Ammon's horn (tissue), 1 donor: ENCODE results near the gene MYO16.

ENCODE experiments used
- DNase-seq: peaks from one replicate; pipeline ENCODE4 v3.0.0-alpha.2; 2016; ENCODE audit warnings: low spot score

The MYO16 gene

DNA sequence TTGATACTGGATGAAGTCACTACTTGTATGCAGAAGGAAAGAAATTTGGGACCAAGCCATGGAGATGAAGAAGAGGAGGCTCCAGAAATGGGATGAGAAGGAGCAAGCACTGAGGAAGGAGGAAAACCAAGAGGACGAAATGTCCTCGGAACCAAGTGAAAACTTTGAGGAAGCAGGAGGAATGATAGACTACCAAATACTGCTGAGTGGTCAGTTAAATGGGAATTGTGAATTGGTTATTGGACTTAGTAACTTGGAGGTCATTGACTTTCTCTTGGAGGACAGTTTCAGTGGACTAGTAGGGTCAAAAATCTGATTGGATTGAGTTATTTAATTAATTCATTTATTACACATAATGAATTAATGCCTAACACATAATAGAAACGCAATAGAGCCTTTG lies 167.9 kb downstream of the MYO16 start:
- DNase-seq = no peak

DNA sequence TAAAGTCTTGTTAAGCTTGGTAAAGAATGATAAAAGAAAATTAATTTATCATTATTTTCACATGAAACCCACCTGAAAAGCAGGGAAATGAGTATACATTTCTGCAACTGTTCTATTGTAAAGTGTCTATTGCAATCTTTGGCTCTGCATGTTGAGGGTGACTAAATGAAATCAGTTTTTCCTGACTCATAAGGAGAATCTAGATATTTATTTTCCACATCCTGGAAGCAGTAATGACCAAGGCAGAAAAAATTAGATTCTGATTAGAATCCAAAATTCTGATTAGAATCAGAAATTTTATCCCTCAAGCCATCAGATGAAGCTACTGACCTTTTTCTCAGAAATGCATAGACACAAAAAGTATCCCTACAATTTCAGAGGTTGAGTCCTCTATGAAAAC lies 178.4 kb downstream of the MYO16 start:
- no peak for DNase-seq

DNA sequence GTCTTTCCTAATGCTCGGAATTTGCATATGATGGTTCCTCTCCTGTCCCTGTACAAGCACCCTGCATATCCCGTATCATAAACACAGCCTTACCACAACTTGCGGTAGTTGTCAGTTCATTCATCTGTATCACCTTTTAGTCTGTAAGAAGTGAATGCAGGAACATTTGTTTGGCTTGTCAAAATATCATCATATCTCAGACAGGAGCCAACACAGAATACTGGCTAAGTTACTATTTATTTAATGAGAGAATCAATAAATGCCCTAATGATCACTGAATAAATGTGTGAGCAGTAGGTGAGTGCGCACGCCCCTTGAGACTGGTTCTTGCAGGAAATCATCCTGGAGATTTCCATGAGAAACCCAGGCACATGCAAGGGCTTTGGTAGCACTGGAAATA lies 182.8 kb downstream of the MYO16 start:
- no peak for DNase-seq

DNA sequence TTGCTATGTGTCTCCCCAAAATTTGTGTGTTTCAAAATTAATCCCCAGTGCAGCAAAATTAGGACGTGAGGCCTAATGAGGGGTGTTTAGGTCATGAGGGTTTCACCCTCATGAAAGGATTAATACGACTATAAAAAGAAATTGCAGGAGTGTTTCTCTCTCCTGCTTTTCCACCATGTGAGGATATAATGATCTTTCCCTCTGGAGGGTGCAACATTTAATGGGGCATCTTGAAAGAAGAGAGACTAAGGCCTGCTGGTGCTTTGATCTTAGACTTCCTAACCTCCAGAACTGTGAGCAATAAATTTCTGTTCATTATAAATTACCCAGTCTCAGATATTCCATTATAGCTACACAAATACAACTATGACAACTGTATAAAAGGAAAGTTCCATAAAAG lies 183.2 kb downstream of the MYO16 start:
- no peak for DNase-seq

DNA sequence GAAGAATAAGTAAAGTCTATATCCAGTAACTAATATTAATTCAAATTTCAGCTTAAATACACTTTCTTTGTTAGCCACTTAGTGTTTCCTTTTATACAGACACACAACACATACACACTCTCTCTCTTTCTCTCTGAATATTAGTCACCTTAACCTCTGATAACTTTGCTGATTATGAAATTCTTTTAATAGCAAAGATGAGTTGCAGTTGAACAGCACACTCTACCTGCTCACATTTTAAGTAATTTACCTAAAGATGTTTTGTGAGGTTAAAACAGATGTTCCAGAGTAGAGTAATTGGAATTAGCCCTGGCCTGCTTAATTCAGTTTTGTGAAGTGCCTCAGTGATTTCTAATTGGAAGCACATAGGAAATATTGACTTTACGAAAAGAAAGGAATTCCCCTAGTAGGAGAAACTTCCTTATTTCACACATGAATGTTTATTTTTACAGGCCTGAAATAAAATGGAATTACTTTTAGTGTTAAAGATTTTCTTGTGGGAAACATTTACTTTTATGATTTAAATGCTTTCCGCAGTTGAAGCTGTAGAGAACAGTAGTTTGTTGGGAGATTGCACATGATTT lies 184.3 kb downstream of the MYO16 start:
- no peak for DNase-seq

DNA sequence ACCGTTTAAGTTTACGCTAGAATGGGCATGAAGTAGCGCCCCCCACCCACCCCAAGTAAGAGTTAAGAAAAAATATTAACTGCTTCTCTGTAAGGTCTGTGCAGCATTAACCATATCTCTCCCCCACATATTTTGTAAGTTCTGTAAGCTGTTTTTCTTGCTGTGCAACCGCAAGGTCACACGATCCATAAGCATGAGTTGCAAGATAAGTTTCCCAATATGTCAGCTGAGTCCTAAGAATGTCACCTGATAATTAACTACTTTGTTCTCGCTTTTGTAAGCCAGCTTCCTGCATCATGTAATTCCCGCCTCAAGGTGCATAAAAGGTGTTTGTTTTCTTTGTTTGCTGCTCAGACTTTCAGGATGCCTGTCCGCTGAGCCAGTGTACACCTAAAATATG lies 187.0 kb downstream of the MYO16 start:
- no peak for DNase-seq

DNA sequence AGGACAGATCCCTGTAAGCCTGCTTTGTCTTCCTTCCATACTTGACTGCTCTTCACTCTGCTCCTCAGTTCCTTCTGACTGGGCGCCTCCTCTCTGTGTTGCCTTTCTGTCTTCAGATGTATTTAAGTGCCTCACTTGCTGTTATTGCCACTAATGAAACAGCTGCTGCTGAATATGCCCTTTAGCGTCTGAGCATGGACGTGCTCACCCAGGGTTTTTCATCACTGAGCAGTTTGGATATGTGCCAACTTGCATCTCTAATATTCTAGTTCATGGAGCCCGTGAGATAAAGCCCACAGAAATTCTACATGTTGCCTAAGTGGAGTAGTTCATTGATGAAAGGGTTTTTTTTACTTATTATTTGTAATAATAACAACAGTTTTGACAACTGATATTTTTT lies 198.2 kb downstream of the MYO16 start:
- no peak for DNase-seq

DNA sequence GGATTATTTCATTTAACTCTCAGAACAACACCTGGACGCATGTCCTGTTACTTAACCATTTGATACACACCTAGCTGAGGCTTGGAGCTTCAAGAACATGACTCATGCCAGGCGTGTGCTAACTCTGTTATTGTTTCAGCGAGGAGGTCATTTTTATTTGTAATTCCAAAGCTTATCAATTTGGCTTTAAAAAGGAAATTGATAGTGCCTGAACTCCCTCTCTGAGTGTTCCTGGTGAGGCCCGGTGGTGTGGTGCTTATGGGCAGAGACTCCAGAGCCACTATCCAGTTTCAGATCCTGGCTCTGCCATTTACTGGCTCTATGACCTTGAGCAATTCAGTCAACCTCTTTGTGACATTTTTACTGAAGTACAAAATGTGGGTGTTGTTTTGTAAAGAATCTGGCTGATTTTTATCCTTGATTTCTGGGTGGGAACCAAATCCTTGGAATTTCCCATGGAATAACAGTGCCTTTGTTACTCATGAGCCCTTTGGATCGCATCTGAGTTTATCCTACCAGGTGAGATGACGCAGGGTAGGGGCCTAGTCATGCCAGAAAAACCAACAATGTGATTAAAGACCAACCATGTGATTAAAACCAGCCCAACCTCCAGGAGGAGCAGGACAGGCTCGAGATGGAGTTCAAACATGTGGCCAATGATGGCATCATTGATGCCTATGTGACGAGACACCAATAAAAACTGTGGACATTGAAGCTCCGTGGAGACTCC lies 198.8 kb downstream of the MYO16 start:
- DNase-seq = no peak

DNA sequence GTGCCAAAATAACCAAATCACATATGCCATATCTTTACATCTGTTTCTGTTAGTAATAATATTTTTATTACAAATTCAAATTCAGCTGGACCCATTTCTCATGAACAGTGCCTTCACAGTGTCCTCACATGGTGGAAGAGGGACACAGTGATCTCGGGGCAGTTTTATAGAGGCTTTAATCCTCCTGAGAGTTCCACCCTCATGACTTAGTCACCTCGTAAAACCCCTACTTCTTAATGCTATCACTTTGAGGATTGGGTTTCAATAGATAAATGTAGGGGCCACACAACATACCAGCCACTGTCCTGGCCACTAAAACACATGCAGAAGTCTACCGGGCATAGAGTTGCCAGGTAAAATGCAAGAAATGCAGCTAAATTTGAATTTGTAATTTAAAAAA lies 201.5 kb downstream of the MYO16 start:
- no peak for DNase-seq

DNA sequence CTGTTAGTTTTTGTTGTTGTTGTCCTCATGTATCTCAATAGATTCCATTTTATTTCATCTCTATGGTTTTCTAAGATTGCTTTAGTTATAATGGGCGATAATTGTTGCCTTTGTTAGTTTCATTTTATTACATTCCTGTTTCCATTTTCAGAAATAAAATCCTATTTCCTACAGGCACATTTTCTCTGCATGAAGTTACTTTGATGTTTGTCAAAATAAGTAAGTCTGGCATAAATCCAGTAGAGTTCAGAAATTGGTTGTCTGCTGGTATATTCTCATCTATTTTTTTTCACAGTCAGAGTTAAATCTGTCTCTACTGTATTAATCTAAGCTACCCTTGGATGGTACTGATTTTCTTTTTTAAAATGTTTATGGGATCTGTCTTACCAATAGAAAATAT lies 204.1 kb downstream of the MYO16 start:
- no peak for DNase-seq

DNA sequence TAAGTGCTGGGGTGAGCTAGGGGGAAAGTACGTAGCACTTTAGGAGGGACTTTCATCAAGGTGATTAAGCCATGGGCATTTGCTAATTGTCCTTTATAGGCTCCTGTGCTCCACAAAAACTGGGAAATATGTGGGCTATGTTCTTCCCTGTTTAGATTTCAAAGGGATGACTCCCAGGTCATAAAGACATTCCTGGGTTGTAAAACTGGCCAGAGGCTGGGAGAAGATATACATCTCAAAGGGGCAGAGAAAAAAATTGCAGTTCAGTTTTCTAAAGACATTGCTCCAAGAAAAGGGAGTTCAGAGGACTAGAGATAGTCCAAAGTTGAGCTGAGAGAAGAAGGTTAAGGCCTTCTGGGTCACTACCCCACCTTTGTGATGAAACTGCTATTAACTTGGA lies 204.8 kb downstream of the MYO16 start:
- no peak for DNase-seq

DNA sequence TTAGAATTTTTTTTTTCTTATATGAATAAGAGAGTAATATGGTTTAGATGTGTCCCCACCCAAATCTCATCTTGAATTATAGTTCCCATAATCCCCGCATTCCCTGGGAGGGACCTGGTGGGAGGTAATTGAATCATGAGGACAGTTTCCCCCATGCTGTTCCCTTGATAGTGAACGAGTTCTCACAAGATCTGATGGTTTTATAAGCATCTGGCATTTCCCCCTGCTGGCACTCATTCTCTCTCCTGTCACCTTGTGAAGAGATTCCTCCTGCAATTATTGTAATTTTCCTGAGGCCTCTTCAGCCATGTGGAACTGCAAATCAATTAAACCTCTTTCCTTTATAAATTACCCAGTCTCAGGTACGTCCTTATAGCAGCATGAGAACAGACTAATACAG lies 205.7 kb downstream of the MYO16 start:
- DNase-seq = no peak

DNA sequence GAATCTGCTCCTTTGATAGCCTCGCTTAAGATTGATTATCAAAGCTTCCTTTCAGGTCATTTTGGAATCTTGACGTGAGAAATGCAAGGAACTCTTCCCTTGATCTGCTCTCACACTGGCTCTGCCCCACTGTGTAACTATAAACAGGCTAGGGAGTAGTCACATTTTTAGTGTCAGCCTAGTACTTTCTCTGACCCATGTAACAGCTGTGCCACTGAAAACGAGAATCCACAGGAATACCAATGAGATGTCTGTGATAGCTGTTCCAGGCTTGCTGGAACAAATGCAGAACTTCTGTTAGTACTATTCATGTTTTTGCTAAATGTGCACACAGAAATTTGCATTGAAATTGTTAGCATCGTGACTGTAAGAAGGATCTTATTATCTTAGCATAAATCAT lies 221.3 kb downstream of the MYO16 start:
- DNase-seq = peak; percentile 35

DNA sequence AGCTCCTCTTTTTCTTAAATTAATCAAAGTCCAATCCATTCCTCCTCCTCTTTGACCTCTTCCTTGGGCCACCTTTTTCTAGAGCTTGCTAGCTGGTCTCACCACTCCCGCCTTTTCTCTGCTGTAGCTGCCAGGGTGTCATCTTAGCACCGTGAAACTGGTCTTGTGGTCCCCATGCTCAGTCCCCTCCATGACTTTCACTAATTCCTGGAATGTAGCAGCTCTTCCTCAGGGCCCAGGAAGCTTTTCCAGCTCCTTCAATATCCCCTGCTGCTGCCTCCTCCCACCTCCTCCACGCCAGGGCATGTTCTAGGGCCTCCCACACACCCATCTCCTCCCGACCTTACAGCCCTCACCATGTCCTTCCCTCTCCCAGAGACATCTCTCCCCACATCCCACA lies 222.2 kb downstream of the MYO16 start:
- DNase-seq = no peak

DNA sequence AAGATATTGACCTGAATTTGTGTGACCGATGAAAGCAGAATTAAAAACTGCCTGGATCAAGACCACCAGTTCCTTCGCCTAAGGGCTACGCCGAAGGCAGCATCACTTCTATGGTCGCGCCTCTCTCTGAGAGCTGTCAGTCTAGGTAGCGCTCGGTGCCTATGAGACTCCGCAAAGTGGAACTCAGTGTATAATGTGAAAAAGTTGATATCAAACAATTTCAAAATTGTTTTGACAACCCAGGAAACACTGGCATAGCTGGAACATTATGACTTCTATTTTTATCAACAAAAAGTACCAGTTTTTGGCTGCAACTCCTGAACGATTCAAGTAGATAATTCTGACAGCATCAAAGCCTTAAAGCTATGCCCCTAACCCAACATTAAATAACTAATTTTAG lies 223.6 kb downstream of the MYO16 start:
- DNase-seq = no peak

DNA sequence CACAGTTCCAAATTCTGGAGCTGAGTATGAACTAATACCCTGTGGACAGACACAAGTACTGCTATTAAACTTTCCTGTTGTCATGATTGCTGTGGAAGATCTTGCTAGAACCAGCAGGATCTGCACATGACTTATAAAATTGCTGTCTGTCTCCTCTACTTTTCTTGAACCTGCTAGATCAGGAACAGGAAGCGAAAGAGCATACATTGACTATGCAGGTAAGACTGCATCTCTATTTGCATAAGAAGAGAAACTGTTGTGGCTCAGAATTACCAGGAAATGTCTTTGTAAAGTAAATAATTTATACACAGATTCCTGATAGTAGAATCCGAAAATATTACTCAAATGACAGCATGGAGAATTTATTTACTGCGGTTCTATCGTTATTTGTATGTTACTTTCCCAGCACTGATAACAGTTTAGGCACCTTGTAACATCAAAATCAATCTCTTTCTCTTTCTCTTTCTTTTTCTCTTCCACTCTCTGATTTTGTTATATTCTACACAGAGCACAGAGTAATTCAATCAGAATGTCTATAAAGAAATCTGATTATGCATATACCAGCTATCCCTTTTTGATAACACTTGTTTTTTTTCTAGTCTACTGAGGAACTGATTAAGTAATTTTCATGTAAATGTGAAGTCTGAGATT lies 226.5 kb downstream of the MYO16 start:
- DNase-seq = no peak

DNA sequence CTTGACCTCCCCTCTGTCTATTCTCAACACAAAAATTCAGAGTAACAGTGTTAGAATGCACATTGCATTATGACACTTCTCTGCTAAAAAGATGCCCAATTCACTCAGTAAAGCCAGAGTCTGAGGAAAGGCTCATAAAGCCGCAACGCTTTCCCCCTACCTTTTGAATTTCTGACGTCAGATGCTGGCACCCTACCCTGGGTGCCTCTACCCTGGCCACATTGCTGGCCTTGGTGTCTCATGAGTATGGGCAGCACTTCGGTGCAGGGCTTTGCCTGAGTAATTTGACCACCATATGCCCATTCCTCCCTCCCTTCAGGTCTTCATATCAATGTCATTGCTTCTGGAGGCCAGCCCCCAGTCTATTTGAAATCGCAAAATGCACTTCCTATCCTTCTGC lies 229.3 kb downstream of the MYO16 start:
- no peak for DNase-seq

DNA sequence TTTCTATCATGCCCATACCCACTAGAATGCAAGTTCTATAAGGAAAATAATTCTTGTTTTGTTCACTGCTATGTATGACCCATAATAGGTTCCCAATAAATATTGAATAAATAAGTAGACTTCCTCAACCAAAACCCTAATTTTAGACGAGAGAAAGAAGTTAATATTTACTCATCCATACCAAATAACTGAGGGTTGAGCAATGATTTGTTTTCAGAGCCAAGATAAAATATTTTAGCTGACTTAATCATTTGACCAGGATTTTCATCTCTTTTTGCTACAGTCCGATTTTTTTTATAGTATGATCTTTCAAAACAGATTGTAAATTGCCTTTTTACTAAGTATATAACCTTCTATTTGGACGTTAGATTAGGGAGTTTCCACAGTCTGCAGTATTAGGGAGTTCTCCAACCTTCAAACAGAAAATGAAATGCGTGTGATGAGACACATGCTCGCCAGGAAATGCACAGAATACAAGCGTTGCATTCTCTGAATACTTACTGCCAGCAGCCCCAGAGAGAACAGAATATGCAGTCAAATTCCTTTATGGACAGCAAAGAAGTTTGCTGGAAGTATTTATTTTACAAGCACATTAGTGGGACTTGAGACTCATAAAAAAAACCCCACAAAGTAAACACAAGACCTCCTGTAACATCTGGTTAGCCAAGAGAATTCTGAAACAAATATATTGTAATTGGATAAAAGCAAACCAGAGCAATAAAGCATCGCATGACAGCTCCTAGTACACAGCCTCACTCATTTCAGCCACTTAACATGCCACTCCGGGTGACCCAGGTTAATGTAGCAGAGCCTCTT lies 230.0 kb downstream of the MYO16 start:
- no peak for DNase-seq

DNA sequence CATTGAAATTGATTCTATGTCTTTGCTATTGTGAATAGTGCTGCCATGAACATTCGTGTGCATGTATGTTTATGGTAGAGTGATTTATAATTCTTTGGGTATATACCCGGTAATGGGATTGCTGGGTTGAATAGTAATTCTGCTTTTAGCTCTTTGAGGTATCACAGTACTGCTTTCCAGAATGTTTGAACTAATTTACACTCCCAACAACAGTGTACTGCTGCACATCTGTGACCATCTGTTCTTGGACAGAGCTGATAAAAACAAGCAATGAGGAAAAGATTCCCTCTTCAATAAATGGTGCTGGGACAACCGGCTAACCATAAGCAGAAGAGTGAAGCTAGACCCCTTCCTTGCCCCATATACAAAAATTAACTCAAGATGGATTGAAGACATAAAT lies 231.0 kb downstream of the MYO16 start:
- DNase-seq = no peak

DNA sequence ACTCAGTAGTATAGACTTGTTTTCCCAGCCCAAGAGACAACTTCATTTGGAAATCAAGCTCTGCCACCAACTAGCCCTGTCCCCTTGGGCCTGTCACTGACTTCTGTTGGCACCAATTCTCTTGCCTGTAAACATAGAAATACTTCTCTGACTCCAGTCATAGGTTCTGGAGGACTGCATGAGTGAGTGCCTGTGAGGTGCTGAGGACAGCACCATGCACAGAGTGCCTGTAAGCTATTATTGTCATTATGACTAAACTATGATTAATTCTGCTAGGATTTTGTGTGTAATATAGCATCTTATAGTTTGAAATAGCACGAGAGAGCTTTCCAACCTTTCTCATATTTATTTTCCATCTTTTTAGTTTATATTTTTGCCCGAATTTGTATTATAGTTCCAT lies 247.9 kb downstream of the MYO16 start:
- DNase-seq = no peak

DNA sequence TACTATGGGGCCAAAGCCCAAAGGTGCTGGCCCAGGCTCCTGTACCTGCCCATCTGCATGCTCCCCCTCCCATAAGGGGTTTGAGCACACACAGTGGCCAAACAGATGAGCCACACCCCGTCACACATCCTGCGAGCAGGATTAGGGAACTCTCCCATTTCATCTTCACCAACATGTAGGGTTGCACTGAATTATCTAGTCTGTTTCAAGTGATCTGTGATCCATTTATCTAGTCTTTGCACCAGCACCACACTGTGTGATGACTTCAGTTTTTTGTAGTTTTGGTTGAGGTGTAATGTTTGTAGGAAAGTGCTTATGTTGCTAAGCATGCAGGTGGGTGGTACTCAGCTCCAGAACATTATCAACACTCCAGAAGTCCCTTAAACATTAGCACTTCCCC lies 249.3 kb downstream of the MYO16 start:
- no peak for DNase-seq

DNA sequence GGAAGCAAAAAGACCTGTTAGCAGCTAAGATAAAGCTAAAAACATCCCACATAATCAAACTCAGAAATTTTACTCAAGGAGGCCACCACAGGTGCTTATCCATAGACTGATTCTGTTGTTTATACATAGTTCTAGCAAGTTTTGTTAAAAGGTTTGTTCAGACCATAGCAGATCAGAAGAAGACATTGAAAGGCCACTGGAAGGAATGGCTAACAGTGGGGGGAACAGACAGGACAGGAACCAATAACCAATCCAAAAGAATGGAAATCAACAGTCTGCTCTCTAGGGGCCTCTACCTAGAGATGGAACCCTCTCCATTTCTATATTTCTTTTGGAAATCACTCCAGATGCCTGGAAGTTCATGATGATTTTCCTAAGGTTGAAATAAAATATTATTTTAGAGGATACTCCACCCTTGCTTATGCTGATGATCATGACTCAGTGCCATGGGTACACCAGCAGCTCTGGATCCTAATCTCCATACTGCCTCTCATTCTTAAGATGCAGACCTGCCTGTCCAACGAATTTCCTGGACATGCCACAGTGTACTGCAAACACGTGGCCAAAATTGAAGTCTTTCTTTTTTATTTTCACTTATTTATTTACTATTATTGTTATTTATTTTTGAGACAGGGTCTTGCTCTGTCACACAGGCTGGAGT lies 260.0 kb downstream of the MYO16 start:
- DNase-seq = no peak
